ENCODE measurements around the gene IRF9. TPM values are rescaled to one million over a fixed set of nuclear protein-coding genes. Genes with fewer than 3 reads are reported as not detected.
A peak's percentile ranks its signal among the peaks of the same experiment; 100 is the strongest.
"Not testable (repeated sequence)": the region's sequence is repeated elsewhere in the genome, so short reads cannot be mapped to it uniquely, and the experiment has no call there.

IRF9 gene
- total and polyA plus RNA-seq, 7 donors = 46.2 to 115 (median 55.6) TPM

DNA sequence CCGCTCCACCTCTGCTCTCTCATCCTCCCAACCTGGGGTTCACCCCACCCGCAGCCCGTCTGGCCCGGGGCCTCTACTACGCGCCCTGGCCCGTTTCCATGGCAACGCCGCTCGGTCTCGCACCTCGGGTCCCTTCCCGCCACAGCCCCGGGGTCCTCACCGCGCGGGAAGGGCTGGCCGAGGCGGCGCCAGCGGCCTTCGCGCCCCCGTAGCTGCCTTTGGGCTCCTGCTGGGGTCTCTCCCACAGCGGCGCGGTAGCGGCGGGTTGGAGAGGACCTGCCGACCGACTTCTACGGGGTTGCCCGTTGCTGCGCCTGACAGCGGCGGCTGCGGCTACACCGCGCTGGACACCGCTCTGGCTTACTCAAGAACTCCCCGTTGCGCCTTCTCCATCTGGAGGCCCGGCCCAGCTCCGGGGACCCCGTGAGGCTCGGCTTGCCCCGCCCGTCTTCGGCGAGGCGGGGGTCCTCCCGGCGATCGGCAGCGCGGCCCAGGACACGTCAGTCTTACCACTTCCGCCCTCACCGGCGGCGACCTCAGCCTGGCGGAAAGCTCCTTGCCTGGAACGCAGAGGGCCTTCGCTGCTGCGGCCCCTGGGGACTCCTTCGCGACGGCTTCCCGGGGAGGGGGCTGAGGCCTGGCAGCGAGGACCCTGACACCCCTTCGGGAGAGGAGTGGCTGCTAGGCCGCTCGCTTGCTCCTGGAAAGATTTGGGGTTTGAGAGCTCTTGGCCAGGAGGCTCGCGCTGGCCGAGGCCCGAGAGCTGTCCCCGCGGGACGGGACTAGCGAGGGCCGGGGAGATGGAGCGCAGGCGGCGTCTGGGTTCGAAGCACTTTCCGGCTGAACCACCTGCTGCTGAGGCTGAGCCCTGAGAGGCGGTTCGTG lies 34.4 kb downstream of the IRF9 start, which contains the start of gene TM9SF1:
TSS of gene TM9SF1 (minus strand) at position 256 of the 885 bp plus-strand sequence. CDS start 422 bp downstream, outside the sequence.
- peaks cover 0 to 31% (median 26%) of the 10 kb centered on the region in 4 donors for H3K4me1 ChIP-seq
- peak; percentile 94 for DNase-seq
- intact Hi-C loops (cut with DNase I) = loop anchor here (2.0 kb wide), 1 partner anchor 17 kb away; the partner anchor contains the start of gene CHMP4A
- TF ChIP-seq POLR2AphosphoS5 (IDR thresholded peaks at IDR 0.05) (peak; percentile 85 to 93 (median 90)), POLR2A (IDR thresholded peaks at IDR 0.05) (peak; percentile 51 to 57), EP300 (IDR thresholded peaks at IDR 0.05) (no peak)
- H3K36me3 ChIP-seq = peaks cover 0 to 32% (median 16%) of the 10 kb centered on the region in 4 donors
- H3K4me3 ChIP-seq = peak within 1 kb of the TSS; percentile 66 to 91 (median 84)
- H3K27me3 ChIP-seq = no peaks in the 10 kb centered on the region
- H3K27ac ChIP-seq = peak within 1 kb of the TSS; percentile 86 to 98 (median 96)
- H3K9me3 ChIP-seq = no peaks in the 10 kb centered on the region
- 0% methylated on average over 89 of the region's 89 CpGs for WGBS, 2 donors

DNA sequence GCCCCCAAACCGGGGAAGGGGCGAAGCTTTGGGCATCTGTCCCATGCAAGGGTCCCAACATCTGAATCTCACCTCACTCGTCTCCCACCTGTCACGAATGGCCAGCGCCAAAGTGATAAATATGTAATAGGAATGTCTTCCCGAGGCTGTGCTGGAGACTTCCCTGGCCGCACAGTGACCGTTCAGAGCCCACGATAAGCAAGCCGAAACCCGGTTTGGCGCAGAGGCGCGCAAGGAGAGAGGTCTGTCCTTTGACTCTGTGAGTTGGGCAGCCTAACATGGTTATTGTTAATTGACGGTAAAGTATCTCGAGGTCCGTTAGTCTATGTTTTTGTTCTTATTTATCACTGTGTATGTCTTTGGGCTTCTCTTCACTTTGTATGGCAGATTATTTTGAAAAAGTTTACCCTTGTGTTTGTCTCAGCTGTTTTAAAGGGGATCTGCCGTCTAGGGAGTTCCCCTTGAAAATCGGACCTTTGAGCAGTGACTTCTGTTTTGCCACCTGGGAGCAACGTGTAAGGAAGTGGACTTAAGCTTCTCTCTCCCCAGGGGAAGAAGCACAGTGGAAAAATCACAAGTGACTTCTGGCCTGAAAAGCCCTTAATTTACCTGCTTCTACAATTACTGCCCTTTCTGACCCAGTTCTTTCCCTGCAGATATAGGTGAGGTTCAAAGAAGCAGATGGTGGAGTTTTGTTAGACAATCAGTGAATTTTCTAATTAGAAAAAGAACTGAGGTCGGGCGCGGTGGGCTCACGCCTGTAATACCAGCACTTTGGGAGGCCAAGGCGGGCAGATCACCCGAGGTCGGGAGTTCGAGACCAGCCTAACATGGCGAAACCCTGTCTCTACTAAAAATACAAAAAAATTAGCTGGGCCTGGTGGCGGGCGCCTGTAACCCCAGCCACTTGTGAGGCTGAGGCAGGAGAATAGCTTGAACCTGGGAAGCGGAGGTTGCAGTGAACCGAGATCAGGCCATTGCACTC lies 35.3 kb downstream of the IRF9 start:
- Histone ChIP-seq H3K4me1 (peaks cover 0 to 31% (median 26%) of the 10 kb centered on the region in 4 donors), H3K27me3 (no peaks in the 10 kb centered on the region), H3K27ac (peak overlapping the region; percentile 86 to 98 (median 96)), H3K9me3 (no peaks in the 10 kb centered on the region), H3K4me3 (peak overlapping the region; percentile 66 to 91 (median 84)), H3K36me3 (peaks cover 0 to 31% (median 18%) of the 10 kb centered on the region in 4 donors)
- intact Hi-C loops (cut with DNase I) = no loop called here
- TF ChIP-seq POLR2A (IDR thresholded peaks at IDR 0.05) = no peak
- TF ChIP-seq, protein P1, sequence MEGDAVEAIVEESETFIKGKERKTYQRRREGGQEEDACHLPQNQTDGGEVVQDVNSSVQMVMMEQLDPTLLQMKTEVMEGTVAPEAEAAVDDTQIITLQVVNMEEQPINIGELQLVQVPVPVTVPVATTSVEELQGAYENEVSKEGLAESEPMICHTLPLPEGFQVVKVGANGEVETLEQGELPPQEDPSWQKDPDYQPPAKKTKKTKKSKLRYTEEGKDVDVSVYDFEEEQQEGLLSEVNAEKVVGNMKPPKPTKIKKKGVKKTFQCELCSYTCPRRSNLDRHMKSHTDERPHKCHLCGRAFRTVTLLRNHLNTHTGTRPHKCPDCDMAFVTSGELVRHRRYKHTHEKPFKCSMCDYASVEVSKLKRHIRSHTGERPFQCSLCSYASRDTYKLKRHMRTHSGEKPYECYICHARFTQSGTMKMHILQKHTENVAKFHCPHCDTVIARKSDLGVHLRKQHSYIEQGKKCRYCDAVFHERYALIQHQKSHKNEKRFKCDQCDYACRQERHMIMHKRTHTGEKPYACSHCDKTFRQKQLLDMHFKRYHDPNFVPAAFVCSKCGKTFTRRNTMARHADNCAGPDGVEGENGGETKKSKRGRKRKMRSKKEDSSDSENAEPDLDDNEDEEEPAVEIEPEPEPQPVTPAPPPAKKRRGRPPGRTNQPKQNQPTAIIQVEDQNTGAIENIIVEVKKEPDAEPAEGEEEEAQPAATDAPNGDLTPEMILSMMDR (IDR thresholded peaks at IDR 0.05) = no peak
- 34 to 35% methylated on average over 33 of the region's 33 CpGs for WGBS, 2 donors
- no peak for DNase-seq

DNA sequence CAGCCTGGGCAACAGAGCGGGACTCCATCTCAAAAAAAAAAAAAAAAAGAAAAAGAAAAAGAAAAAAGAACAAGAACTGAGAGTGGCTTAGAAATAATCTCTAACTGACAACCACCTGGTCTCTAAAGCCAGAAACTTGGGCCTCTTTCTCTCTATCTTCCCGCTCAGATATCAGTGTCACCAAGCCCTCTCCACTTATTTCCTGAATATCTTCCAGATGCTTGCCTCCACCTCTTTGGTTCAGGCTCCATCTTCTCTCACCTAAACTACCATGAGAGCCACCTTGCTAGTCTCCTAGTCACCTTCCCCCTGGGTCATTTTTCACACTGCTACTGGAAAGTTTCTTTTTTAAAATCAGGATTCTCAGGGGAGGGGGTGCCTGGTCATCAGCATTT lies 36.0 kb downstream of the IRF9 start:
- peaks cover 0 to 31% (median 26%) of the 10 kb centered on the region in 4 donors for H3K4me1 ChIP-seq
- no peaks in the 10 kb centered on the region for H3K27me3 ChIP-seq
- no peaks in the 10 kb centered on the region for H3K9me3 ChIP-seq
- TF ChIP-seq POLR2AphosphoS5 (IDR thresholded peaks at IDR 0.05) (no peak), POLR2A (IDR thresholded peaks at IDR 0.05) (no peak), EP300 (IDR thresholded peaks at IDR 0.05) (no peak)
- TF ChIP-seq, protein P1 (IDR thresholded peaks at IDR 0.05) = no peak
- H3K36me3 ChIP-seq = peaks cover 0 to 29% (median 15%) of the 10 kb centered on the region in 4 donors
- H3K4me3 ChIP-seq = no peak overlapping the region
- DNase-seq = no peak
- intact Hi-C loops (cut with DNase I) = no loop called here
- whole genome bisulfite sequencing, 2 donors = 78 to 94% methylated on average over 2 of the region's 2 CpGs
- no peak overlapping the region for H3K27ac ChIP-seq

DNA sequence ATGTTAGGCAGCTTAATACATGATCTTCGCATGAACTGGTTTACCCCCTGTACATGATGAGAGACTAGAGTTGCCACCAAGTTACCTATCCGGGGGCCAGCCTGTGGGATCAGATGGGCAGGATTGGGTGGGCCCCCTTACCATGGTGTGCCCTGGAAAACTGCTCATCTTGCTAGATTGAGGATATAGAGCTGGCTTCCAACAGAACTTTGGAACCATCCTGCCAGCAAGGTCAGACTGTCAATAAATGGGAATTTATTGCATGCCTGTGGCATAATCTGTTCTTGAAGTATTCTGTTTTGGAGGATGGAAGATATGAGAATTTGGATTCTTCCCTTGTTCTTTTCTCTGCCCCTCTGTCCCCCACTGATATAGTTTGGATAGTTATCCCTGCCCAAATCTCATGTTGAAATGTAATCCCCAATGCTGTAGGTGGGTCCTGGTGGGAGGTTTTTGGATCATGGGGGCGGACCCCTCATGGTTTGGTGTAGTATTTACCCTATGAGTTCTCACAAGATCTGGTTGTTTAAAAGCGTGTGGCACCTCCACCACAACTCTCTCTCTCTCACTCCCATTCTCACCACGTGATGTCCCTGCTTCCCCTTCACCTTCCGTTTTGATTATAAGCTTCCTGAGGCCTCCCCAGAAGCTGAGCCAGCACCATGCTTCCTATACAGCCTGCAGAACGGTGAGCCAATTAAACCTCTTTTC lies 37.9 kb downstream of the IRF9 start:
- no peaks in the 10 kb centered on the region for H3K27me3 ChIP-seq
- no peak for TF ChIP-seq POLR2AphosphoS5 (IDR thresholded peaks at IDR 0.05)
- TF ChIP-seq POLR2A (IDR thresholded peaks at IDR 0.05) = no peak
- TF ChIP-seq, protein P1 (IDR thresholded peaks at IDR 0.05) = no peak
- WGBS, 2 donors = 72 to 80% methylated on average over 7 of the region's 7 CpGs
- H3K27ac ChIP-seq = no peak overlapping the region
- no peaks in the 10 kb centered on the region for H3K9me3 ChIP-seq
- no peak overlapping the region for H3K4me3 ChIP-seq
- intact Hi-C loops (cut with DNase I) = no loop called here
- peak; percentile 20 for DNase-seq
- H3K4me1 ChIP-seq = peaks cover 0 to 29% (median 25%) of the 10 kb centered on the region in 4 donors
- peaks cover 0 to 30% (median 3%) of the 10 kb centered on the region in 4 donors for H3K36me3 ChIP-seq

DNA sequence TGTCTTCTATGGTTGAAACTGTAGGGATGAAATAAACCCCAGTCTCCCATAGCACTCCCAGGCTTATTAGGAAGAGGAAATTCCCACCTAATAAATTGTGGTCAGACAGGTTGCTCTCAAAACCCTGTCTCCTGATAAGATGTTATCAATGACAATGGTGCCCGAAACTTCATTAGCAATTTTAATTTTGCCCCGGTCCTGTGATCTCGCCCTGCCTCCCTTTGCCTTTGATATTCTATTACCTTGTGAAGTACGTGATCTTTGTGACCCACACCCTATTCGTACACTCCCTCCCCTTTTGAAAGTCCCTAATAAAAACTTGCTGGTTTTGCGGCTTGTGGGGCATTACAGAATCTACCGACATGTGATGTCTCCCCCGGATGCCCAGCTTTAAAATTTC lies 41.5 kb downstream of the IRF9 start:
- peaks cover 0 to 60% (median 8%) of the 10 kb centered on the region in 4 donors for H3K36me3 ChIP-seq

DNA sequence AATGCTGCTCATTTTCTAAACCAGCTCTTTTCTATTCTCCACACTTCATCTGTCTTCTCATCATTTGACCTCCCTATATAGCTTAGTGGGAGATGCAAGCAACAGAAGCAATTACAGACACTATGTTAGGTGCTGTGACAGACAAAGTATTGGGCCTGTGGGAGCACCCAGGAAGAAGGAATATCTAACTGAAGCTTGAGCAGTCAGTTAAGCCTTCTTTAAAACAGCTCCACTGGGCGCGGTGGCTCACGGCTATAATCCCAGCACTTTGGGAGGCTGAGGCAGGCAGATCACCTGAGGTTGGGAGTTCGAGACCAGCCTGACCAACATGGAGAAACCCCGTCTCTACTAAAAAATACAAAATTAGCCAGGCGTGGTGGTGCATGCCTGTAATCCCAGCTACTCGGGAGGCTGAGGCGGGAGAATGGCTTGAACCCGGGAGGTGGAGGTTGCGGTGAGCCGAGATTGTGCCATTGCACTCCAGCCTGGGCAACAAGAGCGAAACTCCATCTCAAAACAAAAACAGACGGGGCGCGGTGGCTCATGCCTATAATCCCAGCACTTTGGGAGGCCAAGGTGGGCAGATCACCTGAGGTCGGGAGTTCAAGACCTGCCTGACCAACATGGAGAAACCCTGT lies 42.3 kb downstream of the IRF9 start:
- H3K4me3 ChIP-seq; H3K27ac ChIP-seq; H3K4me1 ChIP-seq; intact Hi-C loops (cut with DNase I); H3K27me3 ChIP-seq; H3K9me3 ChIP-seq: not testable (repeated sequence)
- peaks cover 0 to 68% (median 11%) of the 10 kb centered on the region in 4 donors for H3K36me3 ChIP-seq
- peak; percentile 40 for DNase-seq
- WGBS, 2 donors = 96 to 98% methylated on average over 16 of the region's 16 CpGs

More for the DNA sequence above, 41.5 kb downstream of the IRF9 start:
- H3K4me1 ChIP-seq; H3K4me3 ChIP-seq; H3K9me3 ChIP-seq; intact Hi-C loops (cut with DNase I); H3K27me3 ChIP-seq; H3K27ac ChIP-seq: not testable (repeated sequence)
- DNase-seq = peak; percentile 3
- WGBS, 2 donors = 95 to 96% methylated on average over 8 of the region's 8 CpGs

Measured in sigmoid colon (tissue), 7 donors.